ENCODE results near the gene C4BPA.

C4BPA gene

GRCh38 chr1:207174913-207175312 is 70.9 kb downstream of the C4BPA start:
- no peak for TF ChIP-seq CTCF (IDR thresholded peaks at IDR 0.05)

- TF ChIP-seq CTCF (IDR thresholded peaks at IDR 0.05): no peak
These were observed 75.0 kb downstream of the C4BPA start for GRCh38 chr1:207179036-207179435.

GRCh38 chr1:207181847-207182246 is 77.8 kb downstream of the C4BPA start:
- TF ChIP-seq CTCF (IDR thresholded peaks at IDR 0.05): peak; percentile 23; the same call in 1 of the 2 replicates

GRCh38 chr1:207186503-207186902 is 82.5 kb downstream of the C4BPA start:
- no peak for TF ChIP-seq CTCF (IDR thresholded peaks at IDR 0.05)

GRCh38 chr1:207188901-207189300 is 84.9 kb downstream of the C4BPA start:
- TF ChIP-seq CTCF (IDR thresholded peaks at IDR 0.05): no peak

GRCh38 chr1:207191061-207191460 is 87.0 kb downstream of the C4BPA start:
- no peak for TF ChIP-seq CTCF (IDR thresholded peaks at IDR 0.05)

GRCh38 chr1:207191776-207192175 is 87.7 kb downstream of the C4BPA start:
- no peak for TF ChIP-seq CTCF (IDR thresholded peaks at IDR 0.05)

GRCh38 chr1:207194197-207194596 is 90.2 kb downstream of the C4BPA start:
- TF ChIP-seq CTCF (IDR thresholded peaks at IDR 0.05): no peak

Data from LNCAP (cell line).